NCI-H1048 (cell line): ENCODE results near the gene THBS3.

Experiments
- DNase-seq: peaks from one replicate; lab custom pipeline; 2025; lab: John Stamatoyannopoulos, UW

The THBS3 gene

GRCh38 chr1:155187456-155187891, 20.2 kb downstream of the THBS3 start:
- no peak for DNase-seq

GRCh38 chr1:155186794-155187455, 20.8 kb downstream of the THBS3 start:
- no peak for DNase-seq

- no peak for DNase-seq
Measured at GRCh38 chr1:155186067-155186793, 21.5 kb downstream of the THBS3 start.

- no peak for DNase-seq
Measured at GRCh38 chr1:155185783-155186066, 22.0 kb downstream of the THBS3 start.

GRCh38 chr1:155184835-155185782, 22.6 kb downstream of the THBS3 start:
- no peak for DNase-seq

GRCh38 chr1:155184351-155184811, 23.3 kb downstream of the THBS3 start:
- no peak for DNase-seq

- no peak for DNase-seq
Measured at GRCh38 chr1:155183775-155184221, 23.9 kb downstream of the THBS3 start.

GRCh38 chr1:155182052-155182550, 25.6 kb downstream of the THBS3 start:
- DNase-seq = no peak

GRCh38 chr1:155181371-155182051, 26.2 kb downstream of the THBS3 start:
- DNase-seq = no peak

GRCh38 chr1:155179112-155180031, 28.3 kb downstream of the THBS3 start:
- DNase-seq = no peak

GRCh38 chr1:155178441-155179111, 29.1 kb downstream of the THBS3 start:
- DNase-seq = no peak

- no peak for DNase-seq
Measured at GRCh38 chr1:155177918-155178281, 29.8 kb downstream of the THBS3 start.

- no peak for DNase-seq
Measured at GRCh38 chr1:155177192-155177917, 30.3 kb downstream of the THBS3 start.

- peak; percentile 62 for DNase-seq
Measured at GRCh38 chr1:155176544-155177071, 31.1 kb downstream of the THBS3 start.

GRCh38 chr1:155175927-155176371, 31.7 kb downstream of the THBS3 start:
- no peak for DNase-seq

- DNase-seq = no peak
Measured at GRCh38 chr1:155175281-155175926, 32.3 kb downstream of the THBS3 start.

GRCh38 chr1:155174324-155175280, 33.1 kb downstream of the THBS3 start:
- DNase-seq = no peak
